GM19463 (cell line): ENCODE measurements around the gene NRM.
"Not testable (repeated sequence)": the region's sequence is repeated elsewhere in the genome, so short reads cannot be mapped to it uniquely, and the experiment has no call there.

Experiments used
- ATAC-seq: cut with Tn5 transposase; IDR thresholded peaks from one replicate; pipeline ENCODE4 v1.9.1; 2021; ENCODE audit warnings: mild to moderate bottlenecking, moderate library complexity; ENCODE audit not compliant: unreplicated experiment

NRM gene, protein sequence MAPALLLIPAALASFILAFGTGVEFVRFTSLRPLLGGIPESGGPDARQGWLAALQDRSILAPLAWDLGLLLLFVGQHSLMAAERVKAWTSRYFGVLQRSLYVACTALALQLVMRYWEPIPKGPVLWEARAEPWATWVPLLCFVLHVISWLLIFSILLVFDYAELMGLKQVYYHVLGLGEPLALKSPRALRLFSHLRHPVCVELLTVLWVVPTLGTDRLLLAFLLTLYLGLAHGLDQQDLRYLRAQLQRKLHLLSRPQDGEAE

DNA sequence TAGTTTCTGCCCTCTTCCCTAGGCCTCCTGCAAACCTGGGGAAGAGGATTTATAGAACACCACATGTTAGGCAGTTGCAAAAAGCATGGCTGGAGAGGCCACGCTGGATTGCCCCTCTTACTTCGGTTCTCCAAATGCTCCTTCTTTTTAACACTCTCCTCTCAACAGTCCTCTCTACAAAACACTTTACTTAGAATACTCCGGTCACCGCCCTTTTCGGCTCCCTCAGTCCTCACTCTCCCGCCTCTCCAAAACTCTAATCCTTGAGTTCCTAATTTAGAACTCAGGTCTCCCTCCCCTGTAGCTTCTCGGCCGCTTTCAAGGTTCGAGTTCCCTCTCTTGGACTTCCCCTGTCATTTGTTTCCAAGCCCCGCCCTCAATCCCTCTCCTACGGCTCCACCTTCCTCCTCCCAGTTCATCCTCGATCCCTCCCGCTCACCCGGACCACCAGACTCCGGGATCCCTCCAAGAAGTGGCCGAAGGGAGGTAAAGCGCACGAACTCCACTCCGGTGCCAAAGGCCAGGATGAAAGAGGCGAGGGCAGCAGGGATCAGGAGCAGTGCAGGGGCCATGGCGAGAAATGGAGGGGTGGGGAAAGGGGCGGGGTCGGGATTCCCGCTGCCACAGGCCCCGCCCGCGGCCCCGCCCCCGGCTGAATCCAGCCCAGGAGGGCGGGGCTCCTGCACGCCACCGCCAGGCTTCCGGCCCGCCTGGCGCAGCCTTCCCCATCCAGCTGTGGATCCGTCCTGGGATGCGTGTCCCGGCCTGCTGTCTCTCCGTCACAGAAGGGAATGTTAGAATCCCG lies at the start of gene NRM:
Gene NRM (minus strand): TSS at position 582 of the 805 bp plus-strand sequence. CDS start 10 bp downstream, at position 572.
- peak; percentile 29 for ATAC-seq

DNA sequence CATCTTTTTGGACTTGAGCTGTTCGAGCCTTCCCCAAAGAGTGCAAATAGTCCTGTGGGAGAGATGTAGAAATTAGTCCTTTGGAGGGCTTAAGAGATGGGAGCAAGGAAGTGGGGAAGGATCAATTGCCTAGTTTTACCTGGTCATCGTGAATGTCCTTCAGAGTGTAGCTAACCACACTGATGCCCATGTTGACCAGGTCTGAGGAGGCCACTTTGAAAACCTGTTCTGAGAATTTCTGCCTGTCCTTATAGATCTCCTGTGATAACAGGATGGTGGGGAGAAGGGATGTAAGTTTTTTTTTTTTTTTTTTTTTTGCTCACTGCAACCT lies 49.7 kb upstream of the NRM start:
- no peak for ATAC-seq

DNA sequence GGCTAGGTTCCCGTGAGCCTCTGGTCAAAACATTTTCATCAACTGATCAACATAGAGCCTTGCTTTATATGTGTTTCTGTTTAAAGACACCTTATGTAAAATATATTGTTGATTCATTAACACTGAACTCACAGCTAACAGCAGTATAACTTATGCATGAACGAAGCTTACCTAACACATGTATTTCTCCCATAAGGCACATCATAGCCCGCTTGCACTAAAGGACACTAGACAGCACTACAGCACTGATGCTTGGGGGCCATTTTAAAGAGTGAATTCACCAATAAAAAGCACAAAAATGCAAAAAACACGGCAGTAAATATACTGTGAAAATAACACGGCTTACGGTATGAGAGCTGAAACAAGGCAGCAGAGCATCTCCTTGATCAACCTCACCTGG lies 47.7 kb upstream of the NRM start:
- ATAC-seq = no peak

DNA sequence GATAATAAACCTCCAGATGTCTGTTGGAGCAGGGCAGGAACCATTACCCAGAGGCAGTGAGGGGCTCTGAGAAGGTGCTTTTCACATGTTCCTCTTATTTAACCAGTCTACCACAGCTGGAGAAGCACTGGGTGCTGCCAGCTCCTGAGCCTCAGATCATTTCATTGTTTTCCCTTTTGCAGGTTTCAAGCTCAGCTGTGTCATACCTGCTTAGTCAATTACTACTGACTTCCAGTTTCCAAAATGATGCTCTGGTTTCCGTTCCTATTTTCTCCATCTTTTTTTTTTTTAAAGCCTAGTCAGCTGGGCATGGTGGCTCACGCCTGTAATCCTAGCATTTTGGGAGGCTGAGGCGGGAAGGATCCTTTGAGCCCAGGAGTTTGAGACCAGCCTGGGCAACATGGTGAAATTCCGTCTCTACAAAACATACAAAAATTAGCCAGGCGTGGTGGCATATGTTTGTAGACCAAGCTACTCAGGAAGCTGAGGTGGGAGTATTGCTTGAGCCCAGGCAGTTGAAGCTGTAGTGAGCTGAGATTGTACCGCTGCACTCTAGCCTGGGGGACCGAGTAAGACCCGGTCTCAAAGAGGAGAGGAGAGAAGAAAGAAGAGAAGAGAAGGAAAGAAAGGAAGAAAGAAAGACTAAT lies 45.0 kb upstream of the NRM start:
- no peak for ATAC-seq

DNA sequence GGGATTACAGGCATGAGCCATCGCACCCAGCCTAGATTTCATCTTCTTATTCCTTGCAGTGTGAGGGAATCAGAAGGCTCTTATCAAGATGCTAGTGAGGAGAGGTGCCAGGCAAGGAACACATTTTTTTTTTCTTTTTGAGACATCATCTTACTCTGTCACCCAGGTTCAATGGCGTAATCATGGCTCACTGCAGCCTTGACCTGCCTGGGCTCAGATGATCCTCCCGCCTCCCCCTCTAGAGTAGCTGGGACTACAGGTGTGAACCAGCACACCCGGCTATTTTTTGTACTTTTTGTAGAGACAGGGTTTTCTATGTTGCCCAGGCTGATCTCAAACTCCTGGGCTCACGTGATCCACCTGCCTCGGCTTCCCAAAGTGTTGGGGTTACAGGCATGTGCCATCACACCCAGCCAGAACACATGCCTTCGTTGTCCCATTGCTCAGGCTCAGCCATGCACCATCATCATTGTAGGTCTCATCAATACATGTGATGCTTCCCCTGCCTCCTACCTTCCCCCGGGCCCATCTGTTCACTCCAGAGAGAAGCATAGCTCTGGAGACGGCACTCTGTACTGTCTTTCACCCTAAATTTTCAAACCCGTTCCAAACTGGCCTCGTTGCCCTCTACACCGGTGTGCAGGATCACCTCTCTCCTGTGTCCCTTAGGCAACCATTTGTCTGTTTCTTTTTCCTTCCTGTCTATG lies 41.6 kb upstream of the NRM start:
- ATAC-seq = no peak

DNA sequence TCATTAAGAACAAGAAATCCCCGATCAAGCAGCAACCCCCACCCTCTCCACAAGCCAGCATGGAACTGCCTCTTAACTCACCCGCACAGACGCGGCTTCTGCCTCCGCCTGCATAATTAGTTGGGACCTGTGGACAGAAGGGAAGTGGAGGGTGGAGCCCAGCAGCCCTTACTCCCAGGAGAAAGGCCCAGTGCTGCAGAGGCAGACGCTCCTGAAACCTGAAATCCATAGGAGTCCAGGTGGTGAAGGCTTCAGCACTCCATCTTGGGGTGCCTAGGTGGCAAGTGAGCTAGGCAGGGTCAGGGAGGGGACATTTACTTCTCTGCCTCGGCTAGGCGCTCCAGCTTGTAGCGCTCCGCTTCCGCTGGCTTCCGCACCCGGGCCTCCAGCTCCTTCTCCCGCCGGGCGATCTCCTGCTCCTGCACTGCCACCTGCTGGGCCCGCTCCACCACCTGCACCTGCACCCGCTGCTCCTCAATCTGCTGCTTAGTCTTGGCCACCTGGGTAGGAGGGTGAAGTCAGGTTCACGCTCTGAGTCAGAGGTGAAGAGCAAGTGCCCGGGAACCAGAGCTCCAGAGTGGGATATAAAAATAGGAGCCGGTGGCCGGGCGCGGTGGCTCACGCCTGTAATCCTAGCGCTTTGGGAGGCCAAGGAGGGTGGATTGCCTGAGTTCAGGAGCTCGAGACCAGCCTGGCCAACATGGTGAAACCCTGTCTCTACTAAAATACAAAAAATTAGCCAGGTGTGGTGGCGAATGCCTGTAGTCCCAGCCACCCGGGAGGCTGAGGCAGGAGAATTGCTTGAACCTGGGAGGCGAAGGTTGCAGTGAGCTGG lies 40.0 kb upstream of the NRM start:
- ATAC-seq = peak; percentile 58

DNA sequence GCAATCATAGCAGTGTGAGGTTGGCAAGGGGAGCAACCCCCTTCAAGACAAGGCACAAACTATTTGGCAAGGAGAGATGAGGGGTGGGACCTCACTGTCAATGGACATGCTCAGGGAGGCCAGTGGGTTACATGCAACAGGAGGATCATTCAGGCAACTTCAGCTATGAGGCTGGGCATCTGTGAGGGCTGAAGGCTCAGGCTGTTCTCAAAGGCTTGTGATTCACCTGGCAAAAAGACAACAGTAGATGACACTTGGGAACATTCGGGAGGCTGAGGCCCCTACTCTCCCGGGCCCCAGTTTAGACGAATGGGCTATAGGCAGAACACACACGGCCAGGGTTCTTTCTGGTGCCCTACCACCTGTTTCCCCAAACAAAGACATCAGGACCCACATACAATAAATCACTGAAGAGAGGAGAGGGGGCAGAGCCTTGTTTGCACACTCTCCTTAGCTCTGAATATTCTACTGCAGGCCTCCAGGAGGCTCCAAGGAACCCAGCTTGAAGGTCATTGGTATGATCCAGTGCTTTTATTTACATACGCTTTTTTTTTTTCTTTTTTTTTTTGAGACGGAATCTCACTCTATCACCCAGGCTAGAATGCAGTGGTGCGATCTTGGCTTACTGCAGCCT lies 37.3 kb upstream of the NRM start:
- no peak for ATAC-seq

DNA sequence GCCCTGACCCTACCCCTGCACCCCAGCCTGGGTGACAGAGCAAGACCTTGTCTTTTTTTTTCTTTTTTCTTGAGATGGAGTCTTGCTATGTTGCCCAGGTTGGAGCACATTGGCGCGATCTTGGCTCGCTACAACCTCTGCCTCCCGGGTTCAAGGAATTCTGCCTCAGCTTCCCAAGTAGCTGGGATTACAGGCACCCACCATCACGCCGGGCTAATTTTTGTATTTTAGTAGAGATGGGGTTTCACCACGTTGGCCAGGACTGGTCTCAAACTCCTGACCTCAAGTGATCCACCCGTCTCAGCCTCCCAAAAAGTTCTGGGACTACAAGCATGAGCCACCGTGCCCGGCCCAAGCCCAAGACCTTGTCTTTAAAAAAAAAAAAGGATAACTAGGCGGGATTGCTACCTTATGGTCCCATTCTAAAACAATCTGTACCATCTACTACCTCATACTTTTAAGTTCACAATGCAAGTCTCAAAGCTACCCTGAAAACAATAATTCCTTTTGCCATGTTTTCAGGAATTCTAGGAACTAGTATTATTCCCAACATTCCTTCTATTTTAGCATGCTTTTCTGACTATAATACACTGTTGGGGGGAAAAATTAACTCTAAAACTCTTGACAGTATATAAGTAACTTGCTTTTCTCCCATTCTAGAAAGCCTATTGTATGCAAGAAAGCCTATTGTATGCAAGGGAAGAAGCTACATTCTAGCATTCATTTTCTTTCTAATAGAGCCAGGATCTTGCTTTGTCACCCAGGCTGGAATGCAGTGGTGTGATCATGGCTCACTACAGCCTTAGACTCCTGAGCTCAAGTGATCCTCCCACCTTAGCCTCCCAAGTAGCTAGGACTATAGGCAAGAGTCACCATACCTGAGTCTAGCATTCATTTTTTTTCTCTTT lies 36.0 kb upstream of the NRM start:
- ATAC-seq = no peak

DNA sequence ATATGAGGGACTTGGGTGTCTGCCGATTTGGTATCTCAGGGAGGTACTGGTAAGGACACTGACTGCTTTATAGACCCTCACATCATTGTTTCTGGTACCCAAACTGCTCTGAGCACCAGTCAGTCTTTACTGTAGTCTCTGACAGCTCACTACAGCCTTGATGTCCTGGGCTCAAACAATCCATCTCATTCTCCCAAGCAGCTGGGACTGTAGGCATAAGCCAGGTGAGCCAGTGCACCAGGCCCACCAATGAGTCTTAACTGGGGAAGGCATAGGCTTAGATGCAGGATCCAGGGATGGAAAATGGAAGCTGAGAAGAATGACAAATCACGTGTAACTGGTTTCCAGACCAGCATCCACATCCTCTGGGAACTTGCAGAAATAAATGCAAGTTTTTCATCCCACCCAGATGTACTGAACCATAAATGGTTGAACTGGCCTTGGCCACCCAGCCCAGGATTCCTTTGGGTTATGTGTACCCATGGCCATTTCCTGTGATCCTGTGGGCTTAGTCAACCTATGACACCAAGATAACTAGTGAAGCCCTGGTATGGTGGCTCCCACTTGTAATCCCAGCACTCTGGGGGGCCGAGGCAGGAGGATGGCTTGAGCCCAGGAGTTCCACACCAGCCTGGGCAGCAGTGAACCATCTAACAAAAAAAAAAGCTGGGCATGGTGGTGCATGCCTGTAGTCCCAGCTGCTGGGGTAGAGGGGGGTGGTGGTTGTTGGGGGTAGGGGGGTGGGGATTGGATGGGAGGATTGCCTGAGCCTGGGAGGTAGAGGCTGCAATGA lies 35.1 kb upstream of the NRM start:
- no peak for ATAC-seq

DNA sequence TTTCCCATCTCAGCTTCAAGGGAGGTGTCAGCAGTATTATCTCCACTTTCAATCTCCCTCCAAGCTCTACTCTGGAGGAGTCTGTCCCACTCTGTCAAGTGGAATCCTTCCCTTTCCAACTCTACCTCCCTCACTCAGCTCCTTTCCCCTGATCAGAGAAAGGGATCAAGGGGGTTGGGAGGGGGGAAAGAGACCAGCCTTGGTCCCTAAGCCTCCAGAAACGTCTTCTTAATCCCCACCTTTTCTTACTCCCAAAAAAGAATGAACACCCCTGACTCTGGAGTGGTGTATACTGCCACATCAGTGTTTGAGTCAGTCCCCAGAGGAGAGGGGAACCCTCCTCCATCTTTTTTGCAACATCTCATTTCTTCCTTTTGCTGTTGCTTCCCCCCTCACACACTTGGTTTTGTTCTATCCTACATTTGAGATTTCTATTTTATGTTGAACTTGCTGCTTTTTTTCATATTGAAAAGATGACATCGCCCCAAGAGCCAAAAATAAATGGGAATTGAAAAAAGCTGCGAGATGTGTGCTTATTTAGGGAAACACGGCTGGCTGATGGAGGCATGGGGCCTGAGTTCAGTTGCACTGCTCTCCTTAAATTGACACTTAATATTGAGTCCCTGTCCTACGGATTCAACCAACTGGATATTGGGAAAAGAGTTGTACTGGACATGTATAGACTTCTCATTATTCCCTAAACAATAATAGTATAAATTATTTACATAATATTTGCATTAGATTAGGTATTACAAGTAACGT lies 34.3 kb upstream of the NRM start:
- ATAC-seq = no peak

DNA sequence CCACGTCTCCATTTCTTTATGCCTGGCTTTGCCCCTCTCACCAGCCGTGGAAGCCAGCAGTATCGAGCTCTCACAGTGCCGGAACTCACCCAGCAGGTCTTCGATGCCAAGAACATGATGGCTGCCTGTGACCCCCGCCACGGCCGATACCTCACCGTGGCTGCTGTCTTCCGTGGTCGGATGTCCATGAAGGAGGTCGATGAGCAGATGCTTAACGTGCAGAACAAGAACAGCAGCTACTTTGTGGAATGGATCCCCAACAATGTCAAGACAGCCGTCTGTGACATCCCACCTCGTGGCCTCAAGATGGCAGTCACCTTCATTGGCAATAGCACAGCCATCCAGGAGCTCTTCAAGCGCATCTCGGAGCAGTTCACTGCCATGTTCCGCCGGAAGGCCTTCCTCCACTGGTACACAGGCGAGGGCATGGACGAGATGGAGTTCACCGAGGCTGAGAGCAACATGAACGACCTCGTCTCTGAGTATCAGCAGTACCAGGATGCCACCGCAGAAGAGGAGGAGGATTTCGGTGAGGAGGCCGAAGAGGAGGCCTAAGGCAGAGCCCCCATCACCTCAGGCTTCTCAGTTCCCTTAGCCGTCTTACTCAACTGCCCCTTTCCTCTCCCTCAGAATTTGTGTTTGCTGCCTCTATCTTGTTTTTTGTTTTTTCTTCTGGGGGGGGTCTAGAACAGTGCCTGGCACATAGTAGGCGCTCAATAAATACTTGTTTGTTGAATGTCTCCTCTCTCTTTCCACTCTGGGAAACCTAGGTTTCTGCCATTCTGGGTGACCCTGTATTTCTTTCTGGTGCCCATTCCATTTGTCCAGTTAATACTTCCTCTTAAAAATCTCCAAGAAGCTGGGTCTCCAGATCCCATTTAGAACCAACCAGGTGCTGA lies 33.3 kb upstream of the NRM start:
- not testable (repeated sequence) for ATAC-seq

DNA sequence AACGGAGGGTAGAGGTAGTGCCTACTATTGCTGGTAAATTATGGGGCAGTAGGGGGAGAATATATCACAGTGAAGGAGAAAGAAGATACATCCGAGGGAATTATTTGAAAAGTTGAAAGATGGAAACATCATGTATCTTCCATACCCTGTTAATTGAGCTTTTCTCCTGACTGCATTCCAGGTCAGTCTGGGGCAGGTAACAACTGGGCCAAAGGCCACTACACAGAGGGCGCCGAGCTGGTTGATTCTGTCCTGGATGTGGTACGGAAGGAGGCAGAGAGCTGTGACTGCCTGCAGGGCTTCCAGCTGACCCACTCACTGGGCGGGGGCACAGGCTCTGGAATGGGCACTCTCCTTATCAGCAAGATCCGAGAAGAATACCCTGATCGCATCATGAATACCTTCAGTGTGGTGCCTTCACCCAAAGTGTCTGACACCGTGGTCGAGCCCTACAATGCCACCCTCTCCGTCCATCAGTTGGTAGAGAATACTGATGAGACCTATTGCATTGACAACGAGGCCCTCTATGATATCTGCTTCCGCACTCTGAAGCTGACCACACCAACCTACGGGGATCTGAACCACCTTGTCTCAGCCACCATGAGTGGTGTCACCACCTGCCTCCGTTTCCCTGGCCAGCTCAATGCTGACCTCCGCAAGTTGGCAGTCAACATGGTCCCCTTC lies 32.5 kb upstream of the NRM start:
- not testable (repeated sequence) for ATAC-seq

DNA sequence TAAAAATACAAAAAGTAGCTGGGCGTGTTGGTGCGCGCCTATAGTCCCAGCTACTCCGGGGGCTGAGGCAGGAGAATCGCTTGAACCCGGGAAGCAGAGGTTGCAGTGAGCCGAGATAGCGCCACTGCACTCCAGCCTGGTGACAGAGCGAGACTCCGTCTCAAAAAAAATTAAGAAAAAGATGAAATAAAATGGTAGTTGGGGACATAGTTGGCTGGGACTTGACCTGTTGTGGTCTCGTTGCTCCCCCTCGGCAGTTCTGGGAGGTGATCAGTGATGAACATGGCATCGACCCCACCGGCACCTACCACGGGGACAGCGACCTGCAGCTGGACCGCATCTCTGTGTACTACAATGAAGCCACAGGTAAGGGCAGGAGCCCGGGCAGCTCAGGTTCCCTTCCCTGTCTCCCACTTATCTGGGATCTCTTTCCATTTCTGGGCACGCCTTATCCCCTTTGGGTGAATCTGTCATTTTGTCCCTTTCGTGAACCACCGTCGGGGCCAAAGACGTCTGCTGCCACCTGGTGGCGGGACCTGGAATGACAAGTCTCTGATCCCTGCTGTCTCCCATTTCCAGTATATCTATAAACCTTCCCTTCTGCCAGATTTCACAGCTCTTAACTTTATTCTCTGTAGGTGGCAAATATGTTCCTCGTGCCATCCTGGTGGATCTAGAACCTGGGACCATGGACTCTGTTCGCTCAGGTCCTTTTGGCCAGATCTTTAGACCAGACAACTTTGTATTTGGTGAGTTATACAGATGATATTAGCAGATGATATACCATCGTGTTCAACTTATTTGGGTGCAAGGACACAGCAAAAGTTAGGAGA lies 31.7 kb upstream of the NRM start:
- no peak for ATAC-seq

DNA sequence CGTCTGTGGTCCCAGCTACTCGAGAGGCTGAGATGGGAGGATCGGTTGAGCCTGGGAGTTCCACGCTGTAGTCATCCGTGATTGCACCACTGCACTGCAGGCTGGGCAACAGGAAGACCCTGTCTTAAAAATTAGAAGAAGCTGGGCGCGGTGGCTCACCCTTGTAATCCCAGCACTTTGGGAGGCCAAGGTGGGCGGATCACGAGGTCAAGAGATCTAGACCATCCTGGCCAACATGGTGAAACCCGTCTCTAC lies 31.2 kb upstream of the NRM start:
- not testable (repeated sequence) for ATAC-seq
